Measurements from ENCODE around the gene SNAPIN.
A peak's percentile ranks its signal among the peaks of the same experiment; 100 is the strongest.

Gene SNAPIN

DNA sequence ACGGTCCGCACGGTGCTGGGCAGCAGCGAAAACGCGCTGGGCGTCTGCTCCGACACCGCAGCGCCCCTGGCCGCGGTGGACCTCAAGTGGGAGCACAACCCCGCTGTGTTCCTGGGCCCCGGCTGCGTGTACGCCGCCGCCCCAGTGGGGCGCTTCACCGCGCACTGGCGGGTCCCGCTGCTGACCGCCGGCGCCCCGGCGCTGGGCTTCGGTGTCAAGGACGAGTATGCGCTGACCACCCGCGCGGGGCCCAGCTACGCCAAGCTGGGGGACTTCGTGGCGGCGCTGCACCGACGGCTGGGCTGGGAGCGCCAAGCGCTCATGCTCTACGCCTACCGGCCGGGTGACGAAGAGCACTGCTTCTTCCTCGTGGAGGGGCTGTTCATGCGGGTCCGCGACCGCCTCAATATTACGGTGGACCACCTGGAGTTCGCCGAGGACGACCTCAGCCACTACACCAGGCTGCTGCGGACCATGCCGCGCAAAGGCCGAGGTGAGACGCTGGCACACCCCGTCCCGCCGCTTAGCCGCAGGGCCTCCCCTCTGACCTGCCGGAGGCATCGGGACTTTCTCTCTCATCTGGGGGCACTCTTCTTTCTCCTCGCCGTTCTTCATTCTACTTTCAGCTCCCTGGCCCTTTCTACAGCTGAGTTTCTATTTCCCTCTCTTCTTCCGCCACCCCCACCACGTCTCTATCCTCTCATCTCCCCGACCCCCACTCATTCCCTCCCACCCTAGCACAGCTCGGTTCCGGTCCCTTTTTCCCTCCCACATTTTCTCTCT is 21.0 kb downstream of the SNAPIN start:
- peak; percentile 45 to 64 for ATAC-seq

DNA sequence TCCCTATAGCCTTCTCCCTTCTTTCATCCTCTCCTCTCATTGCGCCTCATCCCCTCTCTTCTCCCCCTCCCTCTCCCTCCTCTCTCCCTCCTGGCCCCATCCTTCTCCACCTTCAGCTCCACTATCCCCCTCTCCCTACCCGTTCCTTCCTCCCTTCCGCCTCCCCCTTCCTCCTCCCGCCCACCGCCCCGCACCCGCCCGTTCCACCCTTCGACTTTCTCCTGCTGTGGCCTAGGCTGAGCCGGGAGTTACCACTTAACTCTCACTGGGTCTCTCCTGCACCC is 21.6 kb downstream of the SNAPIN start:
- no peak for ATAC-seq

DNA sequence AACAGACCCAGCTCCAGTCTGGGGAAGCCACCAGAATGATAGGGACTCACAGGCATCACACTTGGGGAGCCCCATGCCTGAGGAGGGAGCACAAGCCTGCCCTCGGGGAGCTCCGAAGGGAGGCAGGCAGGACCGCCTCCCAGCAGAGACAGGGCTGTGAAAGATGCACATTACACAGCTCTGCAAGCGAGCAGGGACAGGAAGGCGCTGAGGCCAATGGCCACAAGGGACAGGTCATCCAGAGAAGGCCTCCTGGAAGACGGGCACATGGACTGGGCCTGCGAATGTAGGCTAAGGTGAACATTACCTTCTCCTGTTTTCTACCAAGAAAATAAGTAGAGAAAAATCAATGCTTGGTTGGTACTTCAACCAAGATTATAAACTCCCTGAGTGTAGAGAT is 24.2 kb downstream of the SNAPIN start:
- ATAC-seq, result no peak

DNA sequence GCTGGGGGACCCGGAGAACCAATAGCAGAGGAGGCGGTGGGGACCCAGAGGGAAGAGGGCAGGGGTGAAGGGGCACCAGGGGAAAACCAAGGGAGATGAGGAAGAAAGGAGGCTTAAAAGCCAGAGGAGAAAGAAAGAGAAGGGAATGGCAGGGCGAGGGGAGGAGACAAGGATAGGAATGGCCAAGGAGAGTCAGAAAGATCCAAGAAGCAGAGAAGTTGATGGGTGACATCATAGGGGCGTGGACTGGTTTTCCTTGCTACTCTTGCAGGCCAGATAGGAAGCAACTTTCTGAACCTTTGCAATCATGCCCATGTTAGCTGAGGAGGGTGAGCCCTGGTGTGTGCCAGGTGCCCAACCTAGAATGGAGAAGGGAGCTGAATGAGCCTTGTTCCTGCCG is 25.4 kb downstream of the SNAPIN start:
- no peak for ATAC-seq

DNA sequence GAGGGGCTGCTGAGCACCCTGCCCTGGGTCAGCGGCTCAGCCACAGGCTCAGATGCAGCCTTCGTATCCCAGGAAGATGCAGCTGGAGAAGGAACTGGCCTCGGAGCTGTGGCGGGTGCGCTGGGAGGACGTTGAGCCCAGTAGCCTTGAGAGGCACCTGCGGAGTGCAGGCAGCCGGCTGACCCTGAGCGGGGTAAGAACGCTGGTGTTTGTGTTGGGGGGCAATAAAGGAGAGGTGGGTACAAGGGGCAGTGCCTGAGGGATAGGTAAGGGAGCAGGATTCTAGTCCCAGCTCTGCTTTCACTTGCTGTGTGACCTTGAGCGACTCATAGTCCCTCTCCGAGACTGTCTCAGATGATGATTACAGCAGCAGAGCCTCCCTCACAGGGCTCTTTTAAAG is 26.4 kb downstream of the SNAPIN start:
- no peak for ATAC-seq

DNA sequence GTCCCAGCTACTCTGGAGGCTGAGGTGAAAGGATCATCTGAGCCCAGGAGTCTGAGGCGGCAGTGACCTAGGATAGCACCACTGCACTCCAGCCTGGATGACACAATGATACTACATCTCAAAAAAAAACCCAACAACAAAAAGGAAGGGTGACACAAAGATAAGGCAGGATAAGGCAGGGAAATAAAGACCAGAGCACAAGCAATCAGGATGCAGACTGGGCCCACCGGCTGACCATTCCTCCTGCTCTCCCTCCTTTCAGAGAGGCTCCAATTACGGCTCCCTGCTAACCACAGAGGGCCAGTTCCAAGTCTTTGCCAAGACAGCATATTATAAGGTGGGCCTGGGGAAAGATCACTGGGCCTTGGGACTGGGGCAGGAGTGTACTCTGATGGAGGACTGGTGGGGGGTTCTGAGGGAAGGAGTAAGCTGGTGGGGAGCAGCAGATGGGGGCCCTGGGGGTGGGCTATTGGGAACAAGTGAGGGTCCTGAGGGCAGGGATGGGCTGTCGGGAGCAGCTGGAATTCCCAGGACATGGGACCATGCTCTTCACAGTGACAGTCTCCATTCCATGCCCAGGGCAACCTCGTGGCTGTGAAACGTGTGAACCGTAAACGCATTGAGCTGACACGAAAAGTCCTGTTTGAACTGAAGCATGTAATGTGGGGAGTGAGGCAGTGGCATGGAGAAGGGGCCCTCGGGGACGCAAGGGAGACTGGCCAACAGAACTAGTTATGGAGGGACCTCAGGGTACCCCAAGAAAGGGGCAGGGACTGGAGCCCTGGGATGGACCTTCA is 27.2 kb downstream of the SNAPIN start:
- no peak for ATAC-seq

DNA sequence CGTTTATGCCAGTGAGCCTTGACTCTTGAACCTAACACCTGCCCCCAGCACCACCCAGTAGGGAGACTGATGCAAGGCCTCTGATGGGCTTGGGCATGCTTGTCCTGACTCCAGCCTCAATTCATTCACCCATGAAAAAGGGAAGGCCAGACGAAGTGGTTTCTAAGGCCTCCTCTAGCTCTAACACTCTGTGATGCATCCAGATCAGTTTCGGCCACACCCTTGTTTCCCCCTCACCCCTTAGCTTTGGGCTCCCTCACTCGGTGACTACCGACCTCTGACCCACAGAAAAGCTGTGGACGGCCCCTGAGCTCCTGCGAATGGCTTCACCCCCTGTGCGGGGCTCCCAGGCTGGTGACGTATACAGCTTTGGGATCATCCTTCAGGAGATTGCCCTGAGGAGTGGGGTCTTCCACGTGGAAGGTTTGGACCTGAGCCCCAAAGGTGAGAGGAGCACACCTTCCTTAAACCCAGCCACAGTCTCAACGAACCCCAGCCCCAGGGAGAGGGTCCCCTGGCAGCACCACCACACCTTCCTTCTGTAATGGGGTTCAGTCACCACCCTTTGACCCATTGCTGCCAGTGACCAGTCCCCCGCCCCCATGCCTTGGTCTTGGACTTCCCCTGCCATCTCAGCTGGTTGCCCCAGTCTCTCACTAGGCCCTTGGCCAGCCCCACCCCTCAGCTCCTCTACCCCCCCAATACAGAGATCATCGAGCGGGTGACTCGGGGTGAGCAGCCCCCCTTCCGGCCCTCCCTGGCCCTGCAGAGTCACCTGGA is 29.0 kb downstream of the SNAPIN start:
- no peak for ATAC-seq

DNA sequence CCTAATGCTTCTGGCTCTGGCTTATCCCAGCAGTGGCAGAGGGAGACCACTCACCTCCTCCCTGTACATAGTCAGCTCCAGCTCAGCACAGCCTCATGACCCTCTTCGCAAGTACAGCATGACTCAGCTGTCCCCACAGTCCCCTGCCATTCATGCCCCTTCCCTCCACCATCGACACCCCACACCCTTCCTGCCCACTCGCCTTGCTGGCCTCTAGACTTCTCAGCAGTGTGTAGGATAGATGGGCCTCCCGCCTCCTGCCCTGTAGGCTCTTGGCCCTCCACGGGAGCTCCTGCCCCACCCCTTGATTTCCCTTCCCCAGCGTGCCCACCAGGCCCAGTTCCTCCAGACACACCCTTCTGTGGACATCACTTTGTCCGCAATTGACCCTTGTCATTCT is 29.8 kb downstream of the SNAPIN start:
- ATAC-seq, result no peak

DNA sequence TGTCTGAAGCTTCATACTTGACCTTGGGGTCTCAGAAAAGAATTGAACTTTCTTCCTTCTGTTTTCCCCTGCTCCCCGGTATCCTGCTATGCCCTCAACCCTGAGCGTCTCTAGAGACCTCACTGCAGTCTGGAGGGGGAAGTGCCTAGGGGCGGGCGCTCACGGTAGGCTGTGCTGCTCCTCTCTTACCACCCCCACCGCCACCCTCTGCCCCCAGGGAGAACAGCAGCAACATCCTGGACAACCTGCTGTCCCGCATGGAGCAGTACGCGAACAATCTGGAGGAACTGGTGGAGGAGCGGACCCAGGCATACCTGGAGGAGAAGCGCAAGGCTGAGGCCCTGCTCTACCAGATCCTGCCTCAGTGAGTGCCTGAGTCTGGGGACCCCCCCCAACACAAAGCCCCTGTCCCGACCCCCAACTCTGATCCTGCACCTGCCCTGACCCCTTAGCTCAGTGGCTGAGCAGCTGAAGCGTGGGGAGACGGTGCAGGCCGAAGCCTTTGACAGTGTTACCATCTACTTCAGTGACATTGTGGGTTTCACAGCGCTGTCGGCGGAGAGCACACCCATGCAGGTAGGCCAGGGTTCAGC is 30.3 kb downstream of the SNAPIN start:
- ATAC-seq, result no peak

DNA sequence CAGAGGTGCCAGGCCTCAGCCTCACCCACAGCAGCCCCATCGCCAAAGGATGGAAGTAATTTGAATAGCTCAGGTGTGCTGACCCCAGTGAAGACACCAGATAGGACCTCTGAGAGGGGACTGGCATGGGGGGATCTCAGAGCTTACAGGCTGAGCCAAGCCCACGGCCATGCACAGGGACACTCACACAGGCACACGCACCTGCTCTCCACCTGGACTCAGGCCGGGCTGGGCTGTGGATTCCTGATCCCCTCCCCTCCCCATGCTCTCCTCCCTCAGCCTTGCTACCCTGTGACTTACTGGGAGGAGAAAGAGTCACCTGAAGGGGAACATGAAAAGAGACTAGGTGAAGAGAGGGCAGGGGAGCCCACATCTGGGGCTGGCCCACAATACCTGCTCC is 35.0 kb downstream of the SNAPIN start:
- no peak for ATAC-seq

DNA sequence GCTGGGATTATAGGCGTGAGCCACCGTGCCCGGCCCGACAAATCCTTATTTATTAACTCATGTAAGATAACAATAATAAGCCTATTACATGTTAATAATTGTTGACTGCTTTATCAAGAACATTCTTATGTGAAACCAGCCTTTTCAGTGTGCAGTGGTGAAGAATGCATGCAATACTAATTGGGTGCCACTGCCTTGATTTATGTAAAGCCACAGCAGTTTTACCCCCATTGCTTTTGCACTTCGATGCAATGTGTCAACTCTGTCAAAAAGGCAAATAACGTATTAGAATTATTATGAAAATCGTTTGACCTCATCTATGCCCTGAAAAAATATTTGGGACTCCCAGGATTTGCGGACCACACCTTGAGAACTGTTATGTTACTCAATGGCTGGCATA is 38.2 kb downstream of the SNAPIN start:
- no peak for ATAC-seq

DNA sequence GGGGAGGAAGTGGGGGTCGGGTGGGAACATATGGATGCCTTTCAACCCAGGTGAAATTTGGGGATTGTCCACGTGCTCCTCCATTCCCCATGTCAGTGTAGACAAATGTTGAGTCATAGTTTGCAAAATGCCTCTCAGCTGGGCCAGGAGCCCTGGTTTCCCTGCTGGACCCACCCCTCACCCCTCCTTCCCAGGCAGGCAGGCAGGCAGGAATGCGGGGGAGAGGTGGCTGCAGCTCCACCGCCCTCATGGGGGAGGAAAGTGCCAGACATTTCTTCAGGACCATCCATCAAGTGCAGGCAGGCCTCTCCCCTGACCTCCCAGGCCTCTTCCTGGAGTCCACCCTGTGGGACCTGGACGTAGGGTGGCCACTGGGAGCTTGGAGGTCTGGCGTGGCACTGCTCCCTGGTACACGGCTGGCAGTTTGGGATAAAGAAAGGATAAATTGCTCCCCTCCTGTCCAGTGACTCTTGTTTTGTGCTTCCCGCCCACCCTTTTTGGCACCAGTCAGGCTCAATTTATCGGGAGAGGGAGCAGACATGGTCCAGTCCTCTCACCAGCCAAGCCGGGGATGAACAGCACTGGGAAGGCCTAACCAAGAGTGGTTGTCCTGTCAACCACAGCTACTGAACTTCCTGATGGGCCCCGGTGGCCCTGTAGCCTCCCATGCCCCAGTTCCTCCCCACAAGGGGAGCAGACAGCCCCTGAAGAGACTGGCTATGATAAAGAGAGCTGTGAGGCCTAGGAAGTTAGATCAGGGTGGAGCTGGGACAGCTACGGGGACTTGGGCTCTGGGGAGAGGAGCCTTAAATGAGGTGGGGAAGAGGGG is 38.9 kb downstream of the SNAPIN start:
- no peak for ATAC-seq

DNA sequence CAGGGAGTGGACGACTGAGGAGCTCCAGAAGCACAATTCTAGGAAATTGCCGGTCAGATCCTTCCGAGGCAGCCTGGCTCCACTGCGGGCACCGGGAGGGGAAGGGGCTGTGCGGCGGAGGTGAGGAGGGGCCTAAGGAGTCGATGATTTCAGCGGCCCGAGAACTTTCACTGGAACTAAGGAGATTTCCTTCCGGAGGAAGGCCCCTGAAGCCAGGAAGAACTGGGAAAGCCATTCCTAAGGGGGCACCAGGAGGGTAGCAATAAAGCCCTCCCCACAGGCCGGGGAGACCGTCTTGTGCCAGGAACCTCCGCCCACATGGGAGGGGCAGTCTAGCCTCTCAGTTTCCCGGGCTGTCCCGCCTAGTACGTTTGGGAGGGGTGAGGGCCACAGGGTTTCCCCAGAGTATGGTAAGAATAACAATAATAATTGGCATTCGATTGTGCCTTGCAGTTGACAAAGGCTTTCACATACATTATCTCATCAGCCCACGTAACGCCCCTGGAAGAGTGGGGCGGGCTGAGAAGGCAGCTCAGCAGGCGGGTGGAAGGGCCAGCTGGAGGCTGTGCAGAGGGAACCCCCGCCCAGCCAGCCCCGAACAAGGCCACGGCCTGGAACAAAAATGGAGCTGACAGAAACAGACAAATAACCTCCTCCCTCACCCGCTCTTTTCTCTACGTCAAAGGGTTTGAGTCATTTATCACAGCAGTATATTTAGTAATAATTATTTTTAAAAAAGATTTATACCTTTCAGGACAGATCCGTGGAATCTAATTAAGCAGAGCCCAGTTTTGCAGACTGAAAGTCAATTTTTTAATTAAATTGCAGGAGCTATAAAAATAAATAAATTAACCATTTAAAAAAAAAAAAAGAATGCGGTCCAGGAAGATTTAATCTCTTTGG is 39.8 kb downstream of the SNAPIN start:
- ATAC-seq, result no peak

DNA sequence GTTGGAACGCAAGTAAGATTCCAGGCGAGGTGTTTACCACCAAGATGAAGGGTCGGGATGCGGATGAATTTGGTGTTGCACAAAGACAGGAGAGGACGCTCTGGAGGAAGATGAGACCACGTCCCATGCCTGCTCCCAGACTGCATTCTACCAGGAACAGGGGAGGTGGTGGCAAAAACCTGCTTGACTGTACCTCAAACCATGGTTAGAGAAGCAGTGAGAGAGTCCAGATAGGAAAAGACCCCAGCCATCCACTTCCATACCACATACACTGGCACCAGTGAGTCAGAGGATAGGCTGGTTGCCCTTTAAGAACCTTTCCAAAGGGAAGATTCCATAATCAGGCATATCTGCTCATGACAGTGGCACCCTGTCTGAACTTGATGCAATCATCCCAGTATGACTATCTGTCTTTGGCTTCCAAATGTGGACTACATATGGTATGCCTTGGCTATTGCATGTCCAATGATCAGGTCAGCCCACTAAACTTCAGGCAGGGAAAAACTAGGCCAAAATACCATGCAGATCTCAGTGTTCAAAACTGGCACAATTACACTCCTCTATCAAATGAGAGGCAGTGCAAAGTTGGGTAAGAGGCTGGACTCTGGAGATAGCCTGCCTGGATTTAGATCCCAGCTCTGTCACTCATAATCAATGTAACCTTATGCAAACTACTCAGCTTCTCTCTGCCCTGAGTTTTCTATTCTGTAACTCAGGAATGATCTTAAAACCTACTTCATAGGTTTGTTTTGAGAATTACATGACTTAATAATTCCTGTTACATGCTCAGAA is 40.6 kb downstream of the SNAPIN start:
- no peak for ATAC-seq

DNA sequence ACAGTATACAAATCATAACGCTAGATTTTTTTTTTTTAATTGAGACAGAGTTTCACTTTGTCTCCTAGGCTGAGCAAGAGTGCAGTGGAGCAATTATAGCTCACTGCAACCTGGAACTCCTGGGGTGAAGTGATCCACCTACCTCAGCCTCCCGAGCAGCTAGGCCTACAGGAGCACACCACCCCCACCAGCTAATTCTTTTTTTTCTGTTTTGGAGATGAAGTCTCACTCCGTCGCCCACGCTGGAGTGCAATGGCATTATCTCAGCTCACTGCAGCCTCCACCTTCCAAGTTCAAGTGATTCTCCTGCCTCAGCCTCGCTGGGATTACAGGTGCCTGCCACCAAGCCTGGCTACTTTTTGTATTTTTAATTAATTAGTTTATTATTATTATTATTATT is 41.3 kb downstream of the SNAPIN start:
- ATAC-seq, result no peak

DNA sequence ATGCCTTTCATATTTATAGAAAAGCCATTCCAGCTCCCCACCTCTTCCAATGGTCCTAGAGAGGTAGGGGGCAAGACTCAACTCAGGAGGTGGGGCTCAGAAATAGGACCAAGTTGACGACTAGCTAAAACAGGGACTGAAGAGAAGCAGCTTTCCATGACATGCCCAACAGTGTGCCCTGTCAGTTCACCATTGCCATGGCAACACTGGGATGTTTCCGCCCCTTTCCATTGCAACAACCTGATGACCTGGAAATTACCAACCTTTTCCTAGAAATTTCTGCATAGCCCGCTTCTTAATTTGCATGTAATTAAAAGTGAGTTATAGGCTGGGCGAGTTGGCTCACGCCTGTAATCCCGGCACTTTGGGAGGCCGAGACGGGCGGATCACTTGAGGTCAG is 47.0 kb downstream of the SNAPIN start:
- no peak for ATAC-seq

DNA sequence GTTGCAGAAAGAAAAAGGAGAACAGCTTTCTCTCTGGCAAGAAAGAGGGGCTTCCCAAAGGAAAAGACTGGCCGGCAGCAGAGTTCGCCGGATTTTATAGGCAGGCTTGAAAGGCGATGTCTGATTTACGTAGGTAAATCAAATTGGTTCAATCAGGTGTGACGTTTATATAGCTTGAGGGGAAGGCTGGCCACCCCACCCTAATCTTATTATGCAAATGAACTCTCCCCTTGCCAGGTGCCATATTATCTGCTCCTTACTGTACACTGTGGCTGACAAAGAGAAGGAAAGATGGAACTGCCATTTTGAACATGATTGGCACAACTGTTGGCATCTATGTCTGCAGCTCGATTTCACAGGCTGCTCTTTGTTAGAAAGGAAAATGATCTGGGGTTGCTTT is 52.5 kb downstream of the SNAPIN start:
- no peak for ATAC-seq
